HEK293 (cell line): ENCODE measurements around the gene MARCHF3.

Source experiments
- CTCF ChIP-seq: fragments of 450-650 bp; formaldehyde crosslinking; IDR thresholded peaks from 2 replicates; pipeline ENCODE4 v1.5.1; 2016; ENCODE audit warnings: missing biosample characterization, missing genetic modification characterization
- REST ChIP-seq: fragments of 450-650 bp; formaldehyde crosslinking; IDR thresholded peaks from 2 replicates; pipeline ENCODE4 v1.5.1; 2016; ENCODE audit warnings: missing biosample characterization, missing genetic modification characterization
- ZBTB7A ChIP-seq: fragments of 450-650 bp; formaldehyde crosslinking; IDR thresholded peaks from 2 replicates; pipeline ENCODE4 v1.5.1; 2016; ENCODE audit warnings: low read depth, missing biosample characterization, missing genetic modification characterization
- ZFP37 ChIP-seq: fragments of 450-650 bp; formaldehyde crosslinking; IDR thresholded peaks from 2 replicates; pipeline ENCODE4 v1.5.1; 2016; ENCODE audit warnings: missing biosample characterization, missing genetic modification characterization
- ZNF23 ChIP-seq: fragments of 450-650 bp; formaldehyde crosslinking; IDR thresholded peaks from 2 replicates; pipeline ENCODE4 v1.5.1; 2016; ENCODE audit warnings: missing biosample characterization, missing genetic modification characterization, borderline replicate concordance
- ZNF302 ChIP-seq: fragments of 450-650 bp; formaldehyde crosslinking; IDR thresholded peaks from 2 replicates; pipeline ENCODE4 v1.5.1; 2016; ENCODE audit warnings: missing biosample characterization, missing genetic modification characterization, low read depth
- ZNF354C ChIP-seq: fragments of 450-650 bp; formaldehyde crosslinking; IDR thresholded peaks from 2 replicates; pipeline ENCODE4 v1.5.1; 2016; ENCODE audit warnings: missing biosample characterization, missing genetic modification characterization, low read depth, borderline replicate concordance
- ZNF366 ChIP-seq: fragments of 450-650 bp; formaldehyde crosslinking; conservative IDR thresholded peaks from 2 replicates; pipeline ENCODE4 v1.5.1; 2016; ENCODE audit warnings: missing biosample characterization, missing genetic modification characterization
- ZNF776 ChIP-seq: fragments of 450-650 bp; formaldehyde crosslinking; IDR thresholded peaks from 2 replicates; pipeline ENCODE4 v1.5.0; 2017; ENCODE audit warnings: missing biosample characterization, missing genetic modification characterization, borderline replicate concordance
- ZNF843 ChIP-seq: fragments of 450-650 bp; formaldehyde crosslinking; IDR thresholded peaks from 2 replicates; pipeline ENCODE4 v1.5.1; 2016; ENCODE audit warnings: missing biosample characterization, missing genetic modification characterization

- TF ChIP-seq ZNF302 (tag by site-specific recombination) (no peak), ZNF354C (no peak), ZNF23 (no peak), CTCF (tag by site-specific recombination) (no peak), ZNF776 (tag by site-specific recombination) (no peak), ZNF843 (tag by site-specific recombination) (no peak), REST (tag by site-specific recombination) (no peak), ZFP37 (tag by site-specific recombination) (no peak), ZBTB7A (tag by site-specific recombination) (no peak), ZNF366 (tag by site-specific recombination) (no peak)
Observed at GRCh38 chr5:126830061-126830460, 200.3 kb downstream of the MARCHF3 start.
